ENCODE results near the gene PRPF19. TPM values are rescaled to one million over a fixed set of nuclear protein-coding genes. Genes with fewer than 3 reads are reported as not detected.
A peak's percentile ranks its signal among the peaks of the same experiment; 100 is the strongest.

PRPF19 gene
- total and polyA plus RNA-seq, 2 of the 13 experiments (the other 11 are each of a cell fraction or from before 2014, with no cell fraction given) = 27.4 to 91.1 TPM

- TF ChIP-seq, protein P1, sequence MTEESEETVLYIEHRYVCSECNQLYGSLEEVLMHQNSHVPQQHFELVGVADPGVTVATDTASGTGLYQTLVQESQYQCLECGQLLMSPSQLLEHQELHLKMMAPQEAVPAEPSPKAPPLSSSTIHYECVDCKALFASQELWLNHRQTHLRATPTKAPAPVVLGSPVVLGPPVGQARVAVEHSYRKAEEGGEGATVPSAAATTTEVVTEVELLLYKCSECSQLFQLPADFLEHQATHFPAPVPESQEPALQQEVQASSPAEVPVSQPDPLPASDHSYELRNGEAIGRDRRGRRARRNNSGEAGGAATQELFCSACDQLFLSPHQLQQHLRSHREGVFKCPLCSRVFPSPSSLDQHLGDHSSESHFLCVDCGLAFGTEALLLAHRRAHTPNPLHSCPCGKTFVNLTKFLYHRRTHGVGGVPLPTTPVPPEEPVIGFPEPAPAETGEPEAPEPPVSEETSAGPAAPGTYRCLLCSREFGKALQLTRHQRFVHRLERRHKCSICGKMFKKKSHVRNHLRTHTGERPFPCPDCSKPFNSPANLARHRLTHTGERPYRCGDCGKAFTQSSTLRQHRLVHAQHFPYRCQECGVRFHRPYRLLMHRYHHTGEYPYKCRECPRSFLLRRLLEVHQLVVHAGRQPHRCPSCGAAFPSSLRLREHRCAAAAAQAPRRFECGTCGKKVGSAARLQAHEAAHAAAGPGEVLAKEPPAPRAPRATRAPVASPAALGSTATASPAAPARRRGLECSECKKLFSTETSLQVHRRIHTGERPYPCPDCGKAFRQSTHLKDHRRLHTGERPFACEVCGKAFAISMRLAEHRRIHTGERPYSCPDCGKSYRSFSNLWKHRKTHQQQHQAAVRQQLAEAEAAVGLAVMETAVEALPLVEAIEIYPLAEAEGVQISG (CRISPR knock-in tag; IDR thresholded peaks at IDR 0.05) = peak; percentile 87
- peak; percentile 84; the same call in 1 of the 2 replicates for TF ChIP-seq ZNF678 (CRISPR knock-in tag; IDR thresholded peaks at IDR 0.05)
- TF ChIP-seq, protein P2, sequence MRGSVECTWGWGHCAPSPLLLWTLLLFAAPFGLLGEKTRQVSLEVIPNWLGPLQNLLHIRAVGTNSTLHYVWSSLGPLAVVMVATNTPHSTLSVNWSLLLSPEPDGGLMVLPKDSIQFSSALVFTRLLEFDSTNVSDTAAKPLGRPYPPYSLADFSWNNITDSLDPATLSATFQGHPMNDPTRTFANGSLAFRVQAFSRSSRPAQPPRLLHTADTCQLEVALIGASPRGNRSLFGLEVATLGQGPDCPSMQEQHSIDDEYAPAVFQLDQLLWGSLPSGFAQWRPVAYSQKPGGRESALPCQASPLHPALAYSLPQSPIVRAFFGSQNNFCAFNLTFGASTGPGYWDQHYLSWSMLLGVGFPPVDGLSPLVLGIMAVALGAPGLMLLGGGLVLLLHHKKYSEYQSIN (CRISPR knock-in tag; IDR thresholded peaks at IDR 0.05; ENCODE audit: borderline replicate concordance) = no peak
- TF ChIP-seq ZBTB34 (CRISPR knock-in tag; IDR thresholded peaks at IDR 0.05) = 0 out of 2 replicates have a peak, but pooled peaks have one; percentile 20
- TF ChIP-seq PHF8 (CRISPR knock-in tag; IDR thresholded peaks at IDR 0.05) = peak; percentile 94
- TF ChIP-seq, protein P3, sequence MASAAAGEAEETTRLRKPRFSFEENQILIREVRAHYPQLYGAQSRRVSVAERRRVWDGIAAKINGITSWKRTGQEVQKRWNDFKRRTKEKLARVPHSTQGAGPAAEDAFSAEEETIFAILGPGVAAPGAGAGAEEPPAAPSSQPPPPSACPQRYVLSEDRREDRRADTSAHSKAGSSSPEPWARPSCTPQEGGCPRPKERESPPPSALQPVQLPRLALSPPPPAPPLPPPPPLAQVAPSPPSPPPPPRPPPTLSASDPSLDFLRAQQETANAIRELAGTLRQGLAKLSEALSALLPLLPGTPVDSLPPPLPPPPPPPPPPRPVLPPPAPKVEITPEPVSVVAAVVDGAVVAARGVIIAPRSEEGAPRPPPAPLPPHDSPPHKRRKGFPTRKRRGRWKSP (CRISPR knock-in tag; IDR thresholded peaks at IDR 0.05) = peak; percentile 90; the same call in 1 of the 2 replicates
- TF ChIP-seq ZNF414 (CRISPR knock-in tag; IDR thresholded peaks at IDR 0.05) = 0 out of 2 replicates have a peak, but pooled peaks have one; percentile 45
- TF ChIP-seq HNRNPH1 (optimal IDR thresholded peaks at IDR 0.05; ENCODE audit: low read depth, low read length) = no peak
- TF ChIP-seq, protein P4, sequence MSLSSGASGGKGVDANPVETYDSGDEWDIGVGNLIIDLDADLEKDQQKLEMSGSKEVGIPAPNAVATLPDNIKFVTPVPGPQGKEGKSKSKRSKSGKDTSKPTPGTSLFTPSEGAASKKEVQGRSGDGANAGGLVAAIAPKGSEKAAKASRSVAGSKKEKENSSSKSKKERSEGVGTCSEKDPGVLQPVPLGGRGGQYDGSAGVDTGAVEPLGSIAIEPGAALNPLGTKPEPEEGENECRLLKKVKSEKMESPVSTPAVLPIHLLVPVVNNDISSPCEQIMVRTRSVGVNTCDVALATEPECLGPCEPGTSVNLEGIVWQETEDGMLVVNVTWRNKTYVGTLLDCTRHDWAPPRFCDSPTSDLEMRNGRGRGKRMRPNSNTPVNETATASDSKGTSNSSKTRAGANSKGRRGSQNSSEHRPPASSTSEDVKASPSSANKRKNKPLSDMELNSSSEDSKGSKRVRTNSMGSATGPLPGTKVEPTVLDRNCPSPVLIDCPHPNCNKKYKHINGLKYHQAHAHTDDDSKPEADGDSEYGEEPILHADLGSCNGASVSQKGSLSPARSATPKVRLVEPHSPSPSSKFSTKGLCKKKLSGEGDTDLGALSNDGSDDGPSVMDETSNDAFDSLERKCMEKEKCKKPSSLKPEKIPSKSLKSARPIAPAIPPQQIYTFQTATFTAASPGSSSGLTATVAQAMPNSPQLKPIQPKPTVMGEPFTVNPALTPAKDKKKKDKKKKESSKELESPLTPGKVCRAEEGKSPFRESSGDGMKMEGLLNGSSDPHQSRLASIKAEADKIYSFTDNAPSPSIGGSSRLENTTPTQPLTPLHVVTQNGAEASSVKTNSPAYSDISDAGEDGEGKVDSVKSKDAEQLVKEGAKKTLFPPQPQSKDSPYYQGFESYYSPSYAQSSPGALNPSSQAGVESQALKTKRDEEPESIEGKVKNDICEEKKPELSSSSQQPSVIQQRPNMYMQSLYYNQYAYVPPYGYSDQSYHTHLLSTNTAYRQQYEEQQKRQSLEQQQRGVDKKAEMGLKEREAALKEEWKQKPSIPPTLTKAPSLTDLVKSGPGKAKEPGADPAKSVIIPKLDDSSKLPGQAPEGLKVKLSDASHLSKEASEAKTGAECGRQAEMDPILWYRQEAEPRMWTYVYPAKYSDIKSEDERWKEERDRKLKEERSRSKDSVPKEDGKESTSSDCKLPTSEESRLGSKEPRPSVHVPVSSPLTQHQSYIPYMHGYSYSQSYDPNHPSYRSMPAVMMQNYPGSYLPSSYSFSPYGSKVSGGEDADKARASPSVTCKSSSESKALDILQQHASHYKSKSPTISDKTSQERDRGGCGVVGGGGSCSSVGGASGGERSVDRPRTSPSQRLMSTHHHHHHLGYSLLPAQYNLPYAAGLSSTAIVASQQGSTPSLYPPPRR (CRISPR knock-in tag; IDR thresholded peaks at IDR 0.05; ENCODE audit: borderline replicate concordance) = peak; percentile 18; the same call in 1 of the 2 replicates
- TF ChIP-seq ZNF75D (CRISPR knock-in tag; IDR thresholded peaks at IDR 0.05; ENCODE audit: borderline replicate concordance) = no peak
- no peak for TF ChIP-seq PAWR (CRISPR knock-in tag; IDR thresholded peaks at IDR 0.05; ENCODE audit: borderline replicate concordance)
- TF ChIP-seq SAFB2 (CRISPR knock-in tag; IDR thresholded peaks at IDR 0.05; ENCODE audit: borderline replicate concordance, low read depth) = no peak
- no peak for TF ChIP-seq RFX3 (CRISPR knock-in tag; IDR thresholded peaks at IDR 0.05)
- no peak for TF ChIP-seq ZNF263 (CRISPR knock-in tag; IDR thresholded peaks at IDR 0.05)
- TF ChIP-seq MAFK (conservative IDR thresholded peaks at IDR 0.05 in 1 of 2, IDR thresholded peaks at IDR 0.05 in 1 of 2; ENCODE audit: low read length in 2 of 2) = no peak
These were observed at the start of gene PRPF19 (continued) for GRCh38 chr11:60906132-60906972.

All from HepG2 (cell line).